H9 (cell line): ENCODE results near the gene TPGS2. TPM values are rescaled to one million over a fixed set of nuclear protein-coding genes. Genes with fewer than 3 reads are reported as not detected.

Experiments
- DNase-seq: peaks from one replicate; pipeline ENCODE4 v3.0.0-alpha.2; 2017
- H2AFZ ChIP-seq: one replicate; pipeline ENCODE4 v1.6.1; 2013; ENCODE audit warnings: mild to moderate bottlenecking, low read length, control low read depth, moderate library complexity
- H2AK5ac ChIP-seq: 2 replicates; pipeline ENCODE4 v1.6.1; 2013; ENCODE audit warnings: low read length, control low read depth, mixed read lengths; ENCODE audit not compliant: insufficient read length
- H2BK120ac ChIP-seq: one replicate; pipeline ENCODE4 v1.6.1; 2013; ENCODE audit warnings: low read depth, mild to moderate bottlenecking, low read length, control low read depth, inconsistent platforms; ENCODE audit not compliant: poor library complexity, severe bottlenecking
- H2BK12ac ChIP-seq: 2 replicates; pipeline ENCODE4 v1.6.1; 2013; ENCODE audit warnings: low read length, control low read depth, mixed read lengths, low read depth; ENCODE audit not compliant: insufficient read length
- H2BK15ac ChIP-seq: 2 replicates; pipeline ENCODE4 v1.6.1; 2013; ENCODE audit warnings: low read depth, low read length, control low read depth
- H2BK20ac ChIP-seq: one replicate; pipeline ENCODE4 v1.6.1; 2013; ENCODE audit warnings: low read depth, mild to moderate bottlenecking, low read length, control low read depth, inconsistent platforms; ENCODE audit not compliant: poor library complexity, severe bottlenecking
- H2BK5ac ChIP-seq: 2 replicates; pipeline ENCODE4 v1.6.1; 2013; ENCODE audit warnings: low read length, control low read depth, mixed read lengths; ENCODE audit not compliant: insufficient read length
- H3K14ac ChIP-seq: 2 replicates; pipeline ENCODE4 v1.6.1; 2013; ENCODE audit warnings: low read length, control low read depth; ENCODE audit not compliant: insufficient read depth
- H3K18ac ChIP-seq: 2 replicates; pipeline ENCODE4 v1.6.1; 2013; ENCODE audit warnings: low read depth, mild to moderate bottlenecking, mixed read lengths, low read length, control low read depth; ENCODE audit not compliant: insufficient read length
- H3K23ac ChIP-seq: 2 replicates; pipeline ENCODE4 v1.6.1; 2013; ENCODE audit warnings: low read length, control low read depth, mixed read lengths, low read depth; ENCODE audit not compliant: insufficient read length
- H3K23me2 ChIP-seq: 2 replicates; pipeline ENCODE4 v1.6.1; 2013; ENCODE audit warnings: low read depth, mild to moderate bottlenecking, mixed read lengths, low read length, control low read depth; ENCODE audit not compliant: insufficient read length, poor library complexity, severe bottlenecking
- H3K27ac ChIP-seq: 2 replicates; pipeline ENCODE4 v1.5.1; 2013; ENCODE audit warnings: low read length, control low read depth, mixed read lengths, low read depth; ENCODE audit not compliant: insufficient read length
- H3K27me3 ChIP-seq: 2 replicates; pipeline ENCODE4 v1.6.1; 2013; ENCODE audit warnings: low read length, control low read depth, inconsistent platforms; ENCODE audit not compliant: insufficient read depth
- H3K4ac ChIP-seq: 2 replicates; pipeline ENCODE4 v1.6.1; 2013; ENCODE audit warnings: low read depth, mild to moderate bottlenecking, control low read depth, inconsistent platforms, low read length, moderate library complexity
- H3K4me1 ChIP-seq: 2 replicates; pipeline ENCODE4 v1.6.1; 2013; ENCODE audit warnings: low read length, control low read depth, inconsistent platforms; ENCODE audit not compliant: insufficient read depth
- H3K4me2 ChIP-seq: 2 replicates; pipeline ENCODE4 v1.6.1; 2013; ENCODE audit warnings: low read length, control low read depth, mixed read lengths; ENCODE audit not compliant: insufficient read length, insufficient read depth
- H3K56ac ChIP-seq: 2 replicates; pipeline ENCODE4 v1.6.1; 2013; ENCODE audit warnings: low read depth, mild to moderate bottlenecking, mixed read lengths, low read length, control low read depth; ENCODE audit not compliant: insufficient read length
- H3K79me1 ChIP-seq: 2 replicates; pipeline ENCODE4 v1.6.1; 2013; ENCODE audit warnings: low read depth, mild to moderate bottlenecking, moderate library complexity, low read length, control low read depth, inconsistent platforms; ENCODE audit not compliant: insufficient read depth, poor library complexity, severe bottlenecking
- H3K79me2 ChIP-seq: 2 replicates; pipeline ENCODE4 v1.6.1; 2013; ENCODE audit warnings: low read length, control low read depth, inconsistent platforms; ENCODE audit not compliant: insufficient read depth
- H3K9ac ChIP-seq: 2 replicates; pipeline ENCODE4 v1.6.1; 2013; ENCODE audit warnings: low read length, control low read depth, mixed read lengths; ENCODE audit not compliant: insufficient read length; ENCODE audit errors: extremely low read depth
- H3K9me3 ChIP-seq: one replicate; pipeline ENCODE4 v1.6.1; 2013; ENCODE audit warnings: low read depth, low read length, inconsistent platforms; ENCODE audit not compliant: control insufficient read depth
- H3T11ph ChIP-seq: one replicate; pipeline ENCODE4 v1.6.1; 2013; ENCODE audit warnings: mild to moderate bottlenecking, low read length, control low read depth, inconsistent platforms
- H4K20me1 ChIP-seq: one replicate; pipeline ENCODE4 v1.6.1; 2013; ENCODE audit not compliant: control insufficient read depth, insufficient read length, insufficient read depth
- H4K5ac ChIP-seq: 2 replicates; pipeline ENCODE4 v1.6.1; 2013; ENCODE audit warnings: low read depth, mild to moderate bottlenecking, mixed read lengths, low read length, control low read depth; ENCODE audit not compliant: insufficient read length
- H4K8ac ChIP-seq: replicated peaks from 2 replicates; pipeline ENCODE4 v1.6.1; 2013; ENCODE audit warnings: low read length, control low read depth, mixed read lengths, low read depth; ENCODE audit not compliant: insufficient read length
- H4K91ac ChIP-seq: 2 replicates; pipeline ENCODE4 v1.6.1; 2013; ENCODE audit warnings: low read depth, mild to moderate bottlenecking, moderate library complexity, mixed read lengths, low read length, control low read depth; ENCODE audit not compliant: insufficient read length
- H3K27ac Mint-ChIP-seq, 3 experiments: 2 replicates in 2 of 3; 3 replicates in 1 of 3; pipeline ENCODE4 v1.8.0; 2020 to 2021; ENCODE audit warnings: mixed read lengths in 3 of 3, mild to moderate bottlenecking in 1 of 3, moderate library complexity in 1 of 3
- H3K27me3 Mint-ChIP-seq: 2 replicates; pipeline ENCODE4 v1.8.0; 2021; ENCODE audit warnings: low read depth, mild to moderate bottlenecking, moderate library complexity, mixed read lengths
- H3K36me3 Mint-ChIP-seq, 3 experiments: 2 replicates in 2 of 3; 3 replicates in 1 of 3; pipeline ENCODE4 v1.8.0; 2020 to 2021; ENCODE audit warnings: low read depth in 3 of 3, mixed read lengths in 3 of 3; ENCODE audit not compliant: insufficient read depth in 1 of 3
- H3K4me1 Mint-ChIP-seq, 2 experiments: 2 replicates each; pipeline ENCODE4 v1.8.0; 2020; ENCODE audit warnings: mixed read lengths in 2 of 2
- H3K4me3 Mint-ChIP-seq, 2 experiments: 2 replicates in 1 of 2; 3 replicates in 1 of 2; pipeline ENCODE4 v1.8.0; 2020 to 2021; ENCODE audit warnings: mild to moderate bottlenecking in 2 of 2, mixed read lengths in 2 of 2, moderate library complexity in 1 of 2
- H3K9me3 Mint-ChIP-seq, 2 experiments: 2 replicates in 1 of 2; 3 replicates in 1 of 2; pipeline ENCODE4 v1.8.0; 2020; ENCODE audit warnings: mild to moderate bottlenecking in 2 of 2, mixed read lengths in 2 of 2, moderate library complexity in 1 of 2
- WGBS: extraction: QIAGEN DNeasy Blood & Tissue Kit; methylation state at CpG from one replicate; pipeline ENCODE4 v1.1.7; 2013; ENCODE audit warnings: missing lambda C conversion rate, low lambda C conversion rate, mixed read lengths; ENCODE audit not compliant: insufficient read length; ENCODE audit errors: extremely low coverage; 5-methylcytosine and 5-hydroxymethylcytosine counted together
- total RNA-seq: library from RNA; stranded (reverse); gene quantifications from 2 replicates; pipeline ENCODE4 v1.2.1, GENCODE V29; 2021
- TF ChIP-seq, protein P1 (sequence below): fragments of 200-600 bp; sonication (generic); conservative IDR thresholded peaks from 3 replicates; pipeline ENCODE4 v1.8.0; 2021; ENCODE audit warnings: antibody characterized with exemption, mild to moderate bottlenecking

The TPGS2 gene
- total RNA-seq, 1 experiment from 2014 or later = 147 TPM

DNA sequence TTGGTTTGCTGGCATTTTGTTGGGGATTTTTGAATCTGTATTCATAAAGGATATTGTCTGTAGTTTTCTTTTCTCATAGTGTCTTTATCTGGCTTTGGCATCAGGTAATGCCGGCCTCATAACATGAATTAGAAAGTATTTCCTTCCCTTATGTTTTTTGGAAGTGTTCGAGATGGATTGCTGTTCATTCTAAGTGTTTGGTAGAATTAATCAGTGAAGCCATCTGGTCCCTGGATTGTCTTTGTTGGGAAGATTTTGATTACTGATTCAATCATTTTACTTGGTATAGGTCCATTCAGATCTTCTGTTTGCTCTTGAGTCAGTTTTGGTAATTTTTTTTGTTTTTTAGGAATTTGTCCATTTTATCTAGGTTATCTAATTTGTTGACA is 22.4 kb upstream of the TPGS2 start:
- Histone ChIP-seq H2BK5ac (no peak overlapping the region), H3K27ac (no peak overlapping the region), H2AFZ (no peak overlapping the region), H4K8ac (no peak overlapping the region), H3K23me2 (no peaks in the 10 kb centered on the region), H3K18ac (no peak overlapping the region), H2BK12ac (no peak overlapping the region), H3K14ac (no peak overlapping the region), H4K20me1 (no peaks in the 10 kb centered on the region), H3K27me3 (no peaks in the 10 kb centered on the region), H3K23ac (no peak overlapping the region), H2BK20ac (no peak overlapping the region), H2AK5ac (no peak overlapping the region), H2BK15ac (no peak overlapping the region), H3K79me2 (no peaks in the 10 kb centered on the region), H3K4ac (no peak overlapping the region), H4K91ac (no peak overlapping the region), H4K5ac (no peak overlapping the region), H3K79me1 (no peaks in the 10 kb centered on the region), H3K56ac (no peak overlapping the region), H3T11ph (no peak overlapping the region), H3K9me3 (no peaks in the 10 kb centered on the region), H3K4me1 (no peaks in the 10 kb centered on the region), H2BK120ac (no peak overlapping the region), H3K9ac (no peak overlapping the region), H3K4me2 (no peak overlapping the region)
- H3K9me3 Mint-ChIP-seq = peaks cover 3 to 7% of the 10 kb centered on the region in 2 experiments; a peak in 4 of 5 replicates
- H3K4me3 Mint-ChIP-seq = no peak overlapping the region
- no peaks in the 10 kb centered on the region for H3K4me1 Mint-ChIP-seq
- peaks cover 11 to 21% (median 12%) of the 10 kb centered on the region in 3 experiments; a peak in 6 of 7 replicates for H3K36me3 Mint-ChIP-seq
- H3K27ac Mint-ChIP-seq = no peak overlapping the region
- no CpG with 5 or more reads among the region's 2 CpGs for WGBS
- H3K27me3 Mint-ChIP-seq = no peaks in the 10 kb centered on the region
- DNase-seq = no peak
- TF ChIP-seq, protein P1, sequence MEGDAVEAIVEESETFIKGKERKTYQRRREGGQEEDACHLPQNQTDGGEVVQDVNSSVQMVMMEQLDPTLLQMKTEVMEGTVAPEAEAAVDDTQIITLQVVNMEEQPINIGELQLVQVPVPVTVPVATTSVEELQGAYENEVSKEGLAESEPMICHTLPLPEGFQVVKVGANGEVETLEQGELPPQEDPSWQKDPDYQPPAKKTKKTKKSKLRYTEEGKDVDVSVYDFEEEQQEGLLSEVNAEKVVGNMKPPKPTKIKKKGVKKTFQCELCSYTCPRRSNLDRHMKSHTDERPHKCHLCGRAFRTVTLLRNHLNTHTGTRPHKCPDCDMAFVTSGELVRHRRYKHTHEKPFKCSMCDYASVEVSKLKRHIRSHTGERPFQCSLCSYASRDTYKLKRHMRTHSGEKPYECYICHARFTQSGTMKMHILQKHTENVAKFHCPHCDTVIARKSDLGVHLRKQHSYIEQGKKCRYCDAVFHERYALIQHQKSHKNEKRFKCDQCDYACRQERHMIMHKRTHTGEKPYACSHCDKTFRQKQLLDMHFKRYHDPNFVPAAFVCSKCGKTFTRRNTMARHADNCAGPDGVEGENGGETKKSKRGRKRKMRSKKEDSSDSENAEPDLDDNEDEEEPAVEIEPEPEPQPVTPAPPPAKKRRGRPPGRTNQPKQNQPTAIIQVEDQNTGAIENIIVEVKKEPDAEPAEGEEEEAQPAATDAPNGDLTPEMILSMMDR = no peak
